ENCODE data around the gene CSTB. TPM values are rescaled to one million over a fixed set of nuclear protein-coding genes. Genes with fewer than 3 reads are reported as not detected.

Gene CSTB
- total and polyA plus RNA-seq, 2 experiments from 2014 or later, result 24.1 to 120 TPM

GRCh38 chr21:43755820-43756594, 20.1 kb downstream of the CSTB start:
- Histone ChIP-seq H3K9me3 (ENCODE audit: low read depth) (no peaks in the 10 kb centered on the region), H3K4me1 (ENCODE audit: insufficient read depth) (peaks cover 7% of the 10 kb centered on the region), H3K79me2 (no peaks in the 10 kb centered on the region), H3K27me3 (no peaks in the 10 kb centered on the region), H2AFZ (no peak overlapping the region), H3K4me2 (no peak overlapping the region), H3K4me3 (no peak overlapping the region), H3K9me2 (replicated peaks; ENCODE audit: insufficient read depth) (no peaks in the 10 kb centered on the region), H3K27ac (no peak overlapping the region), H4K20me1 (ENCODE audit: insufficient read depth, poor library complexity, severe bottlenecking) (no peaks in the 10 kb centered on the region), H3K36me3 (replicated peaks; ENCODE audit: insufficient read depth, low read depth) (peaks cover 4% of the 10 kb centered on the region)
- 95% methylated on average over 37 of the region's 37 CpGs for WGBS (ENCODE audit: low lambda C conversion rate, missing lambda C conversion rate)
- no peak for DNase-seq (ENCODE audit: low spot score)
- TF ChIP-seq CTCF (IDR thresholded peaks at IDR 0.05; ENCODE audit: poor library complexity), result no peak
- TF ChIP-seq EZH2phosphoT487 (IDR thresholded peaks at IDR 0.05; ENCODE audit: low read depth, severe bottlenecking, unreplicated experiment), result no peak
- no peak for TF ChIP-seq EZH2 (IDR thresholded peaks at IDR 0.05; ENCODE audit: borderline replicate concordance)

GRCh38 chr21:43754948-43755781, 20.9 kb downstream of the CSTB start:
- H3K4me1 ChIP-seq (ENCODE audit: insufficient read depth), result peaks cover 7% of the 10 kb centered on the region
- no peaks in the 10 kb centered on the region for H3K79me2 ChIP-seq
- WGBS (ENCODE audit: low lambda C conversion rate, missing lambda C conversion rate), result 92% methylated on average over 26 of the region's 26 CpGs
- H3K36me3 ChIP-seq (replicated peaks; ENCODE audit: insufficient read depth, low read depth), result peaks cover 4% of the 10 kb centered on the region
- no peak overlapping the region for H3K4me3 ChIP-seq
- no peak overlapping the region for H2AFZ ChIP-seq
- H4K20me1 ChIP-seq (ENCODE audit: insufficient read depth, poor library complexity, severe bottlenecking), result no peaks in the 10 kb centered on the region
- no peaks in the 10 kb centered on the region for H3K27me3 ChIP-seq
- no peak for DNase-seq (ENCODE audit: low spot score)
- TF ChIP-seq EZH2phosphoT487 (IDR thresholded peaks at IDR 0.05; ENCODE audit: low read depth, severe bottlenecking, unreplicated experiment), result no peak
- TF ChIP-seq CTCF (IDR thresholded peaks at IDR 0.05; ENCODE audit: poor library complexity), result no peak
- no peak for TF ChIP-seq EZH2 (IDR thresholded peaks at IDR 0.05; ENCODE audit: borderline replicate concordance)
- no peak overlapping the region for H3K27ac ChIP-seq
- no peak overlapping the region for H3K4me2 ChIP-seq
- no peaks in the 10 kb centered on the region for H3K9me3 ChIP-seq (ENCODE audit: low read depth)
- H3K9me2 ChIP-seq (replicated peaks; ENCODE audit: insufficient read depth), result no peaks in the 10 kb centered on the region

GRCh38 chr21:43753439-43753799, 22.7 kb downstream of the CSTB start:
- Histone ChIP-seq H3K36me3 (replicated peaks; ENCODE audit: insufficient read depth, low read depth) (peaks cover 1% of the 10 kb centered on the region), H2AFZ (no peak overlapping the region)
- 97% methylated on average over 16 of the region's 16 CpGs for whole genome bisulfite sequencing (ENCODE audit: low lambda C conversion rate, missing lambda C conversion rate)

More at GRCh38 chr21:43753439-43753799, 22.7 kb downstream of the CSTB start:
- H3K4me3 ChIP-seq, result no peak overlapping the region
- H3K27me3 ChIP-seq, result no peaks in the 10 kb centered on the region
- H3K27ac ChIP-seq, result no peak overlapping the region
- no peaks in the 10 kb centered on the region for H4K20me1 ChIP-seq (ENCODE audit: insufficient read depth, poor library complexity, severe bottlenecking)
- DNase-seq (ENCODE audit: low spot score), result no peak
- TF ChIP-seq EZH2 (IDR thresholded peaks at IDR 0.05; ENCODE audit: borderline replicate concordance) (no peak), CTCF (IDR thresholded peaks at IDR 0.05; ENCODE audit: poor library complexity) (no peak), EZH2phosphoT487 (IDR thresholded peaks at IDR 0.05; ENCODE audit: low read depth, severe bottlenecking, unreplicated experiment) (no peak)
- H3K79me2 ChIP-seq, result no peaks in the 10 kb centered on the region
- H3K9me2 ChIP-seq (replicated peaks; ENCODE audit: insufficient read depth), result no peaks in the 10 kb centered on the region
- H3K4me1 ChIP-seq (ENCODE audit: insufficient read depth), result peaks cover 7% of the 10 kb centered on the region
- H3K9me3 ChIP-seq (ENCODE audit: low read depth), result no peaks in the 10 kb centered on the region
- no peak overlapping the region for H3K4me2 ChIP-seq

Data from hepatocyte (in vitro differentiated cells).